PC-9 (cell line): ENCODE measurements around the gene PCDHGA4.
"Not testable (repeated sequence)": the region's sequence is repeated elsewhere in the genome, so short reads cannot be mapped to it uniquely, and the experiment has no call there.

Experiments used
- CTCF ChIP-seq: fragments of 200-600 bp; sonication (generic); conservative IDR thresholded peaks from 2 replicates; pipeline ENCODE4 v1.6.1; 2017; ENCODE audit warnings: mixed run types, antibody characterized with exemption, mild to moderate bottlenecking, moderate library complexity
- EZH2 ChIP-seq: fragments of 200-600 bp; sonication (generic); IDR thresholded peaks from 2 replicates; pipeline ENCODE4 v1.8.0; 2017; ENCODE audit warnings: antibody characterized with exemption, low read depth

- TF ChIP-seq EZH2, CTCF: not testable (repeated sequence)
These were observed 14.0 kb upstream of the PCDHGA4 start for GRCh38 chr5:141340781-141341354.
